Thoracic aorta (tissue), 2 donors: ENCODE results near the gene ATG16L1. TPM values are rescaled to one million over a fixed set of nuclear protein-coding genes. Genes with fewer than 3 reads are reported as not detected.

Experiments used
- ATAC-seq: fragments of 150-250 bp; one replicate; pipeline ENCODE4 v1.8.0; 2017; ENCODE audit warnings: low read depth; ENCODE audit not compliant: insufficient number of reproducible peaks, low FRiP score
- DNase-seq: peaks from one replicate; pipeline ENCODE4 v3.0.0-alpha.2; 2020; ENCODE audit warnings: low spot score
- H3K27ac ChIP-seq, 2 donors: fragments of 200-600 bp; sonication (generic); 1 replicate in 1 of 2; 2 replicates in 1 of 2; pipeline ENCODE4 v1.5.1; 2016; ENCODE audit warnings: mild to moderate bottlenecking in 2 of 2, moderate library complexity in 2 of 2
- H3K27me3 ChIP-seq: fragments of 200-600 bp; sonication (generic); replicated peaks from 2 replicates; pipeline ENCODE4 v1.6.0; 2016; ENCODE audit warnings: mild to moderate bottlenecking; ENCODE audit not compliant: insufficient read depth
- H3K36me3 ChIP-seq: fragments of 200-600 bp; sonication (generic); one replicate; pipeline ENCODE4 v1.5.1; 2016
- H3K4me1 ChIP-seq, 2 donors: fragments of 200-600 bp; sonication (generic); 1 replicate in 1 of 2; 2 replicates in 1 of 2; pipeline versions ENCODE4 v1.5.1 to v1.6.0; 2016; ENCODE audit warnings: low read depth in 2 of 2, mild to moderate bottlenecking in 1 of 2; ENCODE audit not compliant: control insufficient read depth in 1 of 2
- H3K4me3 ChIP-seq: fragments of 200-600 bp; sonication (generic); 2 replicates; pipeline ENCODE4 v1.5.1; 2016; ENCODE audit warnings: mild to moderate bottlenecking
- H3K9me3 ChIP-seq: fragments of 200-600 bp; sonication (generic); 2 replicates; pipeline ENCODE4 v1.5.1; 2016
- CTCF ChIP-seq: fragments of 200-600 bp; sonication (generic); IDR thresholded peaks from one replicate; pipeline ENCODE4 v1.5.1; 2019; ENCODE audit warnings: antibody characterized with exemption
- total RNA-seq, 2 donors: library from RNA; depleted of rRNA; stranded (reverse); fragments of >200 nt; gene quantifications; one replicate each; pipeline versions ENCODE4 v1.1.0 to v1.2.3, GENCODE V29; 2016

The ATG16L1 gene
- total RNA-seq, 2 donors from 2014 or later = 21.8 to 63.2 TPM

- DNase-seq = no peak
- ATAC-seq = no peak
- no peaks in the 10 kb centered on the region for H3K9me3 ChIP-seq
- H3K4me1 ChIP-seq = no peaks in the 10 kb centered on the region
- no peak overlapping the region for H3K27ac ChIP-seq
- H3K4me3 ChIP-seq = no peak overlapping the region
- no peak for TF ChIP-seq CTCF
- no peaks in the 10 kb centered on the region for H3K27me3 ChIP-seq
- H3K36me3 ChIP-seq = no peaks in the 10 kb centered on the region
These were observed 65.9 kb downstream of the ATG16L1 start for GRCh38 chr2:233317196-233317943.

- no peak overlapping the region for H3K27ac ChIP-seq
- no peaks in the 10 kb centered on the region for H3K27me3 ChIP-seq
- H3K4me1 ChIP-seq = no peaks in the 10 kb centered on the region
- H3K4me3 ChIP-seq = no peak overlapping the region
- no peaks in the 10 kb centered on the region for H3K9me3 ChIP-seq
- no peak for DNase-seq
- no peaks in the 10 kb centered on the region for H3K36me3 ChIP-seq
- ATAC-seq = no peak
- TF ChIP-seq CTCF = no peak
These were observed 67.8 kb downstream of the ATG16L1 start for GRCh38 chr2:233319256-233319655.

DNA sequence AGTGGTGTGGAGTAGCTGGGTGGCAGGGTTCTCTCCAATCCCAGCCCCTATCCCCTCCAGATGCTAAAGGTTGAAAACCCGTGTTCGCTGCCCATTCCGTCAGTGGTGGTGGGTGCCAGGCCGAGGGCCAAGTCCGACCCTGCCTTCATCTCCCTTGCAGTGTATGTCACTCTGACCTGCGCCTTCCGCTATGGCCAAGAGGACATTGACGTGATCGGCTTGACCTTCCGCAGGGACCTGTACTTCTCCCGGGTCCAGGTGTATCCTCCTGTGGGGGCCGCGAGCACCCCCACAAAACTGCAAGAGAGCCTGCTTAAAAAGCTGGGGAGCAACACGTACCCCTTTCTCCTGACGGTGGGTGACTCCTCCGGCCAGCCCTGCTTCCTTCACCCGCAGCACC, 69.0 kb downstream of the ATG16L1 start:
- Histone ChIP-seq H3K36me3 (no peaks in the 10 kb centered on the region), H3K9me3 (no peaks in the 10 kb centered on the region), H3K4me1 (no peaks in the 10 kb centered on the region), H3K4me3 (no peak overlapping the region), H3K27me3 (no peaks in the 10 kb centered on the region), H3K27ac (no peak overlapping the region)
- no peak for TF ChIP-seq CTCF
- ATAC-seq (no peak), DNase-seq (no peak)

- TF ChIP-seq CTCF = no peak
- Histone ChIP-seq H3K4me3 (no peak overlapping the region), H3K27me3 (no peaks in the 10 kb centered on the region), H3K27ac (no peak overlapping the region), H3K36me3 (no peaks in the 10 kb centered on the region), H3K9me3 (no peaks in the 10 kb centered on the region), H3K4me1 (no peaks in the 10 kb centered on the region)
- DNase-seq (no peak), ATAC-seq (no peak)
These were observed 69.7 kb downstream of the ATG16L1 start for GRCh38 chr2:233321166-233321565.

- Histone ChIP-seq H3K27me3 (no peaks in the 10 kb centered on the region), H3K9me3 (no peaks in the 10 kb centered on the region), H3K36me3 (no peaks in the 10 kb centered on the region), H3K4me3 (no peak overlapping the region), H3K4me1 (no peaks in the 10 kb centered on the region), H3K27ac (no peak overlapping the region)
- no peak for TF ChIP-seq CTCF
- DNase-seq = no peak
- no peak for ATAC-seq
These were observed 72.4 kb downstream of the ATG16L1 start for GRCh38 chr2:233323851-233324250.
